Keratinocyte (primary cell): ENCODE data around the gene SLC38A1.

Source experiments
- CTCF ChIP-seq, 3 experiments: IDR thresholded peaks in 1 of 3; conservative IDR thresholded peaks in 1 of 3; optimal IDR thresholded peaks in 1 of 3; 2 replicates in 2 of 3; 3 replicates in 1 of 3; pipeline versions ENCODE3 to v1.5.1; 2011; ENCODE audit warnings: low read length in 3 of 3, mild to moderate bottlenecking in 3 of 3, moderate library complexity in 2 of 3, control low read depth in 1 of 3, inconsistent platforms in 1 of 3; ENCODE audit not compliant: insufficient read depth in 2 of 3; ENCODE audit errors: extremely low read depth in 1 of 3
- EZH2 ChIP-seq: IDR thresholded peaks from one replicate; pipeline ENCODE4 v1.6.1; 2012; ENCODE audit warnings: inconsistent platforms, mild to moderate bottlenecking, low read length, moderate library complexity

GRCh38 chr12:46212108-46212982 lies 56.5 kb downstream of the SLC38A1 start:
- TF ChIP-seq CTCF (optimal IDR thresholded peaks at IDR 0.05 in 1 of 3, IDR thresholded peaks at IDR 0.05 in 1 of 3, conservative IDR thresholded peaks at IDR 0.05 in 1 of 3; ENCODE audit: extremely low read depth in 1 of 3, insufficient read depth in 2 of 3, low read length in 3 of 3) (no peak), EZH2 (no peak)
